ENCODE measurements around the gene RHOF.
A peak's percentile ranks its signal among the peaks of the same experiment; 100 is the strongest.

RHOF gene

DNA sequence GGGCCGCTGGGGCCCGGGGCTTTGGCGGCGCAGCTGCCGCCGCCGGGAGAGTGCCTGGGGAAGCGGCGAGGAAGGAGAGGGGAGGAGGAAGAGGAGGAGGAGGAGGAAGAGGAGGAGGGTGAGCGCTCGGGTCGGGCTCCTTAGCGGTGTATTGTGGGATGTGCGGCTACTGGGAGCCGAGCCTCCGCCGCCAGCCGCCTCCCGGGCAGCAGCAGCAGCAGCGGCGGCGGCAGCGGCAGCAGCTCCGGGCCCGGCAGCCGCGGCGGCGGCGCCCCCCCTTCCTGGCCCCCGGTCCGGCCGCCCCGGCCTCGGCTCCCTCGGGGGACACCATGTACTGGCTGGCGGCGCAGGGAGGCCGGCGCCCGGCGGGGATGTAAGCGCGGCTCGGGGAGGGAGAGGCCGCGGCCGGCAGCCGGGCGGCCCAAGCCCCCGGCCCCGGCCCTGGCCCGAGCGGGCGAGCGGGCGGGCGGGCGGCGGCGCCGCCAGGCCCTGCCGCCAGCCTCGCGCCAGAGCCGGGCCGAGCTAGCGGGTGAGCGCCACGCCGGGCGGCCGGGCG, 10.5 kb upstream of the RHOF start, which contains the start of gene SETD1B:
Gene SETD1B, plus strand, starts transcription at position 149 of the 556 bp plus-strand sequence. CDS start 729 bp downstream, outside the sequence.
- DNase-seq: peak; percentile 61

GRCh38 chr12:121802843-121803698, 9.6 kb upstream of the RHOF start:
- peak; percentile 95 for DNase-seq

GRCh38 chr12:121802485-121802842, 9.0 kb upstream of the RHOF start:
- no peak for DNase-seq

GRCh38 chr12:121801595-121802484, 8.4 kb upstream of the RHOF start:
- peak; percentile 57 for DNase-seq

DNA sequence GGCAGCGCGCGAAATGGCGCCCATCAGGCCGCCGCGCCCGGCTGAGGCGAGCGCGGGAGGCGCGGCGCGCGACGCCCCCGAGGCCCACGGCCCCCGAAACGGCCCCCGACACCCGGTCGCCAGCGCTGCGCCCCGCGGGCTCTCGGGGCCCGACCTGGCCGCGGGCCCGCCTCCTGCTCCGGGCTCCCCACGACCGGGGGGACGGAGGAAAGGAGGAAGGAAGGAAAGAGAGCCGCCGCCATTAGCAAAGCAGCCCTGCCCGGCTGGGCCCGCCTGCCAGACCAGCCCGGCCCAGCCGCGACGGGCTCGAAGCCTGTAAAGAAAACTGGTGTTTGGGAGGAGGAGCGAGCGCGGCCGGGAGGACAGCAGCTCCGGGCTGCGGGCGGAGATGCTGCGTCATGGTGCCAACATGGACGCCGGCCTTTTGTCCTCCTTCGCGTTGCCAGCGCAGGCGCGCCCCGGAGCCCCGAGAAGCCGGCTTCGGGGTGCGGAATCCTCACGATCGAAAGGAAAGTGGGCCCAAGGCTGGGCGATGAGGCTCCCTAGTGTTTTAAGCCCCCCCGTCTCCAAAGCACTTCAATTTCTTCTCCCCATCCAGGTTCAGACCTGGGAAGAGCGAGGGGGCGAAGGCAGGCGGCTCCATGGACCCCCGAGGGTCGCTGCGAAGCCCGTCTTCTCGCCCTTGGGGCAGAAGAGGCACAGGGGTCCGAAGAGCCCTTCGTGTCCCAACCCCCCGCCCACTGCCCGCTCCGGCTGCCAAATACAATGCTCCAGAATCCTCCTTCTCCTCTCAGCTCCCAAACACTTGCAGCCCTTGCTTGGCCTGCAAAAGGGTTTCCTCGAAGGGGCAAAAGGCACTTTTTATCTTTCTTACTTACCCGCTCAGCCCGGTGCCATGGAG, 7.5 kb upstream of the RHOF start:
- DNase-seq: peak; percentile 84

DNA sequence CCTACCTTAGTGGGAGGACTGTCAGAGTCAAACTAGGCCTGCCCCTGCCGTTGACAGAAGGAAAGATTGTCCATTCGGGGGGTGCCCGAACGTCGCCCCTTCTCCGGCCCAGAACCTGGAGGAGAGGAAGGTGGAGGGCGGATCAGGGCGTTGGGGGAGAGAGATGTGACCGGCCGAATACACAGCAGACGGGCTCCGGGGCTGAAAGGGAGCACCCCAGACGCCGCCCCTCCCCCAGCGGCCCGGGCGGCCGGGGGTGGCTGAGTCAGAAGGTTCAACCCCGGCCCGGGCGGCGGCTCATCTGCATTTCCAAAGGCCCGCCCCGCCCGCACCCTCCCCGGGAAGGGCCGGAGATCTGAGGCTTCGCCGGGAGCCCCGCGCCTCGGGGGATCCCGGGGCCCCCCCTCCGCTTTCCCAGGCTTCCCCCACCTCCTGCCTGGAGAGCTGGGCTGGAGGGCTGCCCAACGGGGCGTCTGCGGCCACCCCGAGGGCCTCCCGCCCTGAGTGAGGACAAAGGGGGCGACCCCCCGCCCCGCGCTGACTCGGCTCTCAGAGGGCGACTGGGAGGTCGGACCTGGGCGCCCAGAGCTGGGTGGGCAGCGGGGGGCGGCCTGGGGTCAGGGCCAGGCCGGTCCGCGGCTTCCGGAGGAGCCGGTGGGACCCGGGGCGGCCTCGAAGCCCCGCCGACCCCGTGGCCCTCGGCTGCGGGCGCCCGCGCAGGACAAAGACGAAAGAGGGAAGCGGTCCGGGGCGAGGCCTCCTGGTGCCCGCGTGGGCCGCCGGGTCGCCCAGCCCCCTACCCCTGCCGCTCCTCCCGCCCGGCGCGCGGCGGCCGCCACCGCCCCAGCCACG, 6.6 kb upstream of the RHOF start:
- DNase-seq: peak; percentile 84

DNA sequence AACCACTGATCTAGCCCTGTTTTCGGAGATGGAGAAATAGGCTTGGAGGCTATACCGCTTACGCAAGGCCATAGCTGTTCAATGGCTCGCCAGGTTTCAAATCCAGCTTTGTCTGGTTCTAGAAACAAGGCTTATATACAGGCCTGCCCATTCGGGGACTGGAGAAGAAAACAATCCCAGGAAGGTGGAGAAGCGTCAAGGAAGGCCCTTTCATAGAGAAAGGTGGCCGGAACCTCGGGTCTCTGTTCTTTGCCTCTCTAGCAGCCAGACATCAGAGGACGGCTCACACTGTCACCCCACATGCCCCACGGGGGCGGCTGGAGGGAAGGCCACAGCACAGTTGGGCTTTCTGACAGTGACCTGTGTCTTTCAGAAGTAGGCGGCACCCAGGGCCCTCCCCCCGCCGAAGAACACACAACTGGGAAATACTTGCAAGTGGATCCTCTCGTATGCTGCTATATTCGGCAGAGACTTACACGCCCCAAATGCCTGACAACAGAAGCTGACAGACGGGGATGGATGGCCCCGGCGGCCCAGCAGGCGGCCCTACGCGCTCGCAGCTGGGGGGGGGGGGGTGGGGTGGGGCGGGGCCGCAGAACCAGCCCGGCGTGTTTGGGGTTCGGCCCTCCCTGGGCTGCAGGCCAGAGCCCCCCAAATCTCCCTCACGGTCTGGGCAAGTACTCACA, 5.8 kb upstream of the RHOF start:
- peak; percentile 79 for DNase-seq

- DNase-seq: no peak
Measured at GRCh38 chr12:121798787-121799155, 5.3 kb upstream of the RHOF start.

DNA sequence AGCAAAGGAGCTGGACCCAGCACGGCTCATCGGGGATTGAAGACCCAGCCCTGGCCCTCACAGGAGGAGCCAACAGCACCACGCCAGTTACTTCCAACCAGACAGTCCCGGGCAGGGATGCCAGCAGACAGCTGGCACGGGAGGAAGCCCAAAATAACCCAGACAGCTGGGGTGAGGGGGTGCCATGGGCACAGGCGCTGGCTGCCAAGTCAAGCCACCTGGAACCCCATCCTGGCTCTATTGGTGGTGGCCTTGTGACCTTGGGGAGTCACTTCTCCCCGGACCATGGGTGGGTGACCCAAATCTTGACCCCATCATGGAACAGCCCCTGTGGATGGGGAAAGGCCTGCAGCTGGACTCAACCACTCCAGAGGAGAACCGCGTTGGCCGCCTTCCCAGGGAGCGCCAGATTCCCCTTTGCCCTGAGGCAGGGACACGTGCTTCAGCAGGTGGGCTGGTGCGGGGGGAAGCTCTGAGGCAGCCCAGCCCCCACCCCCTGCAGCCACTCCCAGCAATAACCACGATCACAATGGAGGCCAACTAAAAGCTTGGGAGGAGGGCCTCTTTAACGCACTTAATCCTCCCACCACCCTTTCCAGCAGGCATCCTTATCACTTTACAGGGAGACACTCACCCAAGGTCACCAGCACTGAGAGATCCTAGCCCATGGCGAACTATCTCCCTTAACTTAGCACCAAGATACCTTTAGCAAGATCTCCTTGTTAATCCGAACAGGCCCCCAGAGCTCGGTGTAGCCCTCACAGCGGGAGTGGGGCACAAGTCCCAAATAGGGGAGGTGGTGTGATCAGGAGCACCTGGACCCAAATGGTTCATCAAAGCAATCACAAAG, 4.7 kb upstream of the RHOF start:
- peak; percentile 80 for DNase-seq

DNA sequence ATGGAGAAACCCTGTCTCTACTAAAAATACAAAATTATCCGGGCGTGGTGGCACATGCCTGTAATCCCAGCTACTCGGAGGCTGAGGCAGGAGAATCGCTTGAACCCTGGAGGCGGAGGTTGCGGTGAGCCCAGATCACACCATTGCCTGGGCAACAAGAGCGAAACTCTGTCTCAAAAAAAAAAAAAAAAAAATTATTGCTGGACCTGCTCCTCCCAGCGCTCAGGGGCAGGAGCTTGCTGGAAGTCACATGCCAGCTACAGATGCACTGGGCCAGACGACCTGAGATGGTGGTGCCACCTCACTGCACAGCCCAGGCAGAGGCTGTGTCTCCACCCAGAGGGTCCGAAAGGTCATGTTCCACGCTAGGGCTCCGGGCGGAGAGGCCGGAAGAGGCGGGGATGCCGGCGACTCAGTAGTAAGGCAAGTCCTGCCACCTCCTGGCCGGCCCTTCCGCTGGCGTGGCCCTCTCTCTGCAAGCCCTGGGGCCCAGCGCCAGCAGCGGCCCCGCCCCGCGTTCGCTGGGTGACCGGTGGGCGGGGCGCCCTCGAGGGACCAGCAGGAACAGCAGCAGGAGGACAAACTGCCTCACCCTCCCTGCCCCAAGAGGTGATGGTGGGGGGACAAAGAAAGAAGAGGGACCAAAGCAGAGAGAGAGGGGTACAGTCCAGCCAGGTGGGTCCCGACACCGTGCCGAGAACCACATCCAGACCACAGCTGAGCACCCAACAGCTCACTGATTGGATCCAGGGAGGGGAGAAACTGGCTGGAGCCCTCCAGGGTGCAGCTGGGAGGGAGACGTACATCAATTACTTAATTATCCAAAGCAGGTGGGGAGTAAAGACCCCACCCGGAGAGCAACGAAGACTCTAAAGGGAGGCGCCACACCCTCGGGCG, 3.6 kb upstream of the RHOF start:
- DNase-seq: peak; percentile 79

DNA sequence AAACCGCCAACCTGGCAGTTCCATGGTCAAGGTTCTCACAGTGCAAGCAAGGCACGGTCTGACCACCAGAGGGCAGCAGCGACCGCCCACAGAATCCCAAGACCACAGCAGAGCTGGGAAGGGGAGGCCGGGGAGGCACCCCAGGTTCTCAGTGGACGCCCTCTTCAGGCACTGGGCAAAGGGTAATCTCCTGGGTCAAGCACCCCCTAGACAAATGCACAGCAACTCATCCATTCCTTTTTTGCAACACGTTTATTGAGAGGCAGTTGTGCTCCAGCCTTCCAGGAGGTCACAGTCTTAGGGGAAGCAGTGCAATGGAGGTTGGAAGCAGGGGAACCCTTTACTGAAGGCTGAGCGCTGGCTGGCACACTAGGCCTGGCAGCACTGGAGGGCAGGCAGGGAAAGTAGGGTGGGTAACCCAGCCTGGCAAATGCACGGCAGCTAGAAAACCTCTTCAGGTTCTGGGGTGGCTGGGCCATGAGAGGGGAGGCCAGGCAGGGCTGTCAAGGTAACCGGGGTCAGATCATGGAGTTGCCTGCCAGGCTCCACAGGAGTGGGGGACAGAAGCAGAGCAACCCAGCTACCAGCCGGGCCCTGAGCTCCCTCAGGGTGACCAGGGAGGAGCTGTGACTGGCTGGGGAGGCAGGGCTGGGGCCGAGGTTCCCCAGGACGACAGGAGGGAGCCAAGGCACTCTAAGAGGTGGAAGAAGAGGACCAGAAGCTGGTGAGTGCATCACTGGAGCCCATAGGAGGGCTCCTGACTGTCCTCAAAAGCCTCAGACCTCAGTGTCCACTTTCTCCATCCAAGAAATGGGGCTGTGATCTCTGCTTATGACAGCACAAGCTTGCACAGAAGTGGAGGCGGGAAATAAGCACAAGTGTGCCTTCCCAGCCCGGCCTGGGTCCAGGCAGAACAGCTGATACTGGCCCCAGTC, 1.8 kb upstream of the RHOF start:
- peak; percentile 94 for DNase-seq

GRCh38 chr12:121794534-121795033, 1.1 kb upstream of the RHOF start:
- no peak for DNase-seq

GRCh38 chr12:121793838-121794533, 498 bp upstream of the RHOF start:
- peak; percentile 93 for DNase-seq

- DNase-seq: no peak
Measured at GRCh38 chr12:121792607-121793439, 665 bp downstream of the RHOF start.

- no peak for DNase-seq
Measured at GRCh38 chr12:121791671-121792551, 1.6 kb downstream of the RHOF start.

Data from right forelimb (tissue), 1 donor.